Measurements from ENCODE around the gene CDC42BPA. TPM values are rescaled to one million over a fixed set of nuclear protein-coding genes. Genes with fewer than 3 reads are reported as not detected.
"Not testable (repeated sequence)": the region's sequence is repeated elsewhere in the genome, so short reads cannot be mapped to it uniquely, and the experiment has no call there.

CDC42BPA gene
- total and polyA plus RNA-seq, 4 experiments from 2014 or later, result 0.49 to 0.72 TPM; not detected in 2

GRCh38 chr1:227010645-227011044 is 307.6 kb downstream of the CDC42BPA start:
- POLR2A ChIA-PET (ENCODE audit: partially characterized antibody), result no interaction called here
- peaks cover 4 to 5% of the 10 kb centered on the region in 2 donors for H3K27me3 Mint-ChIP-seq
- Histone ChIP-seq H3K27me3 (ENCODE audit: insufficient read depth, low read length) (no peaks in the 10 kb centered on the region), H3K27ac (ENCODE audit: low read depth, low read length) (no peak overlapping the region), H3K4me1 (ENCODE audit: insufficient read depth, low read length) (no peaks in the 10 kb centered on the region), H3K4me3 (ENCODE audit: low read length in 2 of 2) (no peak overlapping the region), H3K9me3 (ENCODE audit: control insufficient read depth in 1 of 2, low read length in 2 of 2) (no peaks in the 10 kb centered on the region), H3K36me3 (ENCODE audit: insufficient read depth, low read length) (no peaks in the 10 kb centered on the region)
- no peaks in the 10 kb centered on the region for H3K36me3 Mint-ChIP-seq
- H3K27ac Mint-ChIP-seq, result peak overlapping the region in 1 of 7 donors; percentile 0
- intact Hi-C loops (cut with micrococcal nuclease), result no loop called here
- H3K4me3 Mint-ChIP-seq, result no peak overlapping the region
- DNase-seq, result no peak
- CTCF ChIA-PET (ENCODE audit: partially characterized antibody), result no interaction called here
- H3K4me1 Mint-ChIP-seq, result no peaks in the 10 kb centered on the region
- H3K9me3 Mint-ChIP-seq, result peaks cover 0 to 2% (median 0%) of the 10 kb centered on the region in 8 donors

- POLR2A ChIA-PET (ENCODE audit: partially characterized antibody), result no interaction called here
- no peak overlapping the region for H3K27ac ChIP-seq (ENCODE audit: low read depth, low read length)
- no peaks in the 10 kb centered on the region for H3K9me3 ChIP-seq (ENCODE audit: control insufficient read depth in 1 of 2, low read length in 2 of 2)
- Mint-ChIP-seq H3K9me3 (peaks cover 0 to 2% (median 0%) of the 10 kb centered on the region in 8 donors), H3K36me3 (no peaks in the 10 kb centered on the region), H3K27me3 (peaks cover 2 to 5% of the 10 kb centered on the region in 2 donors), H3K4me1 (no peaks in the 10 kb centered on the region), H3K27ac (no peak overlapping the region), H3K4me3 (no peak overlapping the region)
- CTCF ChIA-PET (ENCODE audit: partially characterized antibody), result no interaction called here
- no peaks in the 10 kb centered on the region for H3K36me3 ChIP-seq (ENCODE audit: insufficient read depth, low read length)
- H3K4me1 ChIP-seq (ENCODE audit: insufficient read depth, low read length), result no peaks in the 10 kb centered on the region
- H3K4me3 ChIP-seq (ENCODE audit: low read length in 2 of 2), result no peak overlapping the region
- DNase-seq, result no peak
- intact Hi-C loops (cut with micrococcal nuclease), result no loop called here
- no peaks in the 10 kb centered on the region for H3K27me3 ChIP-seq (ENCODE audit: insufficient read depth, low read length)
Measured at GRCh38 chr1:227009937-227010336, 308.4 kb downstream of the CDC42BPA start.

GRCh38 chr1:227006226-227006796 is 312.0 kb downstream of the CDC42BPA start:
- intact Hi-C loops (cut with micrococcal nuclease), result no loop called here

GRCh38 chr1:227004796-227005195 is 313.5 kb downstream of the CDC42BPA start:
- Mint-ChIP-seq H3K4me3 (no peak overlapping the region), H3K4me1 (no peaks in the 10 kb centered on the region), H3K9me3 (no peaks in the 10 kb centered on the region), H3K36me3 (no peaks in the 10 kb centered on the region), H3K27me3 (peaks cover 2% of the 10 kb centered on the region in 2 donors), H3K27ac (no peak overlapping the region)
- no peaks in the 10 kb centered on the region for H3K9me3 ChIP-seq (ENCODE audit: control insufficient read depth in 1 of 2, low read length in 2 of 2)
- ChIA-PET POLR2A (ENCODE audit: partially characterized antibody) (no interaction called here), CTCF (ENCODE audit: partially characterized antibody) (no interaction called here)
- no peak for DNase-seq
- no peaks in the 10 kb centered on the region for H3K36me3 ChIP-seq (ENCODE audit: insufficient read depth, low read length)
- H3K27me3 ChIP-seq (ENCODE audit: insufficient read depth, low read length), result no peaks in the 10 kb centered on the region
- no peak overlapping the region for H3K4me3 ChIP-seq (ENCODE audit: low read length in 2 of 2)
- intact Hi-C loops (cut with micrococcal nuclease), result no loop called here
- no peak overlapping the region for H3K27ac ChIP-seq (ENCODE audit: low read depth, low read length)
- no peaks in the 10 kb centered on the region for H3K4me1 ChIP-seq (ENCODE audit: insufficient read depth, low read length)

More at GRCh38 chr1:227006226-227006796, 312.0 kb downstream of the CDC42BPA start:
- Mint-ChIP-seq H3K36me3 (no peaks in the 10 kb centered on the region), H3K9me3 (peaks cover 0 to 2% (median 0%) of the 10 kb centered on the region in 8 donors), H3K4me1 (no peaks in the 10 kb centered on the region), H3K4me3 (no peak overlapping the region), H3K27ac (no peak overlapping the region), H3K27me3 (peaks cover 2 to 5% of the 10 kb centered on the region in 2 donors)
- no peaks in the 10 kb centered on the region for H3K4me1 ChIP-seq (ENCODE audit: insufficient read depth, low read length)
- no peaks in the 10 kb centered on the region for H3K27me3 ChIP-seq (ENCODE audit: insufficient read depth, low read length)
- H3K27ac ChIP-seq (ENCODE audit: low read depth, low read length), result no peak overlapping the region
- H3K4me3 ChIP-seq (ENCODE audit: low read length in 2 of 2), result no peak overlapping the region
- H3K36me3 ChIP-seq (ENCODE audit: insufficient read depth, low read length), result no peaks in the 10 kb centered on the region
- H3K9me3 ChIP-seq (ENCODE audit: control insufficient read depth in 1 of 2, low read length in 2 of 2), result no peaks in the 10 kb centered on the region
- DNase-seq, result no peak
- ChIA-PET CTCF (ENCODE audit: partially characterized antibody) (no interaction called here), POLR2A (ENCODE audit: partially characterized antibody) (no interaction called here)

GRCh38 chr1:227003165-227003564 is 315.1 kb downstream of the CDC42BPA start:
- ChIA-PET CTCF (ENCODE audit: partially characterized antibody) (no interaction called here), POLR2A (ENCODE audit: partially characterized antibody) (no interaction called here)
- Mint-ChIP-seq H3K9me3 (peaks cover 0 to 3% (median 0%) of the 10 kb centered on the region in 8 donors), H3K4me1 (no peaks in the 10 kb centered on the region), H3K4me3 (no peak overlapping the region), H3K27me3 (peaks cover 2% of the 10 kb centered on the region in 2 donors), H3K36me3 (no peaks in the 10 kb centered on the region), H3K27ac (no peak overlapping the region)
- no peak for DNase-seq
- Histone ChIP-seq H3K27me3 (ENCODE audit: insufficient read depth, low read length) (no peaks in the 10 kb centered on the region), H3K4me1 (ENCODE audit: insufficient read depth, low read length) (no peaks in the 10 kb centered on the region), H3K27ac (ENCODE audit: low read depth, low read length) (no peak overlapping the region), H3K36me3 (ENCODE audit: insufficient read depth, low read length) (no peaks in the 10 kb centered on the region), H3K9me3 (ENCODE audit: control insufficient read depth in 1 of 2, low read length in 2 of 2) (no peaks in the 10 kb centered on the region), H3K4me3 (ENCODE audit: low read length in 2 of 2) (no peak overlapping the region)
- intact Hi-C loops (cut with micrococcal nuclease), result no loop called here

- Mint-ChIP-seq H3K36me3 (no peaks in the 10 kb centered on the region), H3K4me3 (no peak overlapping the region), H3K4me1 (no peaks in the 10 kb centered on the region), H3K9me3 (peaks cover 0 to 6% (median under 1%) of the 10 kb centered on the region in 8 donors), H3K27me3 (peaks cover 2% of the 10 kb centered on the region in 2 donors), H3K27ac (no peak overlapping the region)
- no peak overlapping the region for H3K4me3 ChIP-seq (ENCODE audit: low read length in 2 of 2)
- H3K36me3 ChIP-seq (ENCODE audit: insufficient read depth, low read length), result no peaks in the 10 kb centered on the region
- H3K4me1 ChIP-seq (ENCODE audit: insufficient read depth, low read length), result no peaks in the 10 kb centered on the region
- intact Hi-C loops (cut with micrococcal nuclease), result no loop called here
- ChIA-PET CTCF (ENCODE audit: partially characterized antibody) (no interaction called here), POLR2A (ENCODE audit: partially characterized antibody) (no interaction called here)
- H3K27ac ChIP-seq (ENCODE audit: low read depth, low read length), result no peak overlapping the region
- no peaks in the 10 kb centered on the region for H3K27me3 ChIP-seq (ENCODE audit: insufficient read depth, low read length)
- no peaks in the 10 kb centered on the region for H3K9me3 ChIP-seq (ENCODE audit: control insufficient read depth in 1 of 2, low read length in 2 of 2)
- no peak for DNase-seq
Measured at GRCh38 chr1:227002531-227003049, 315.7 kb downstream of the CDC42BPA start.

GRCh38 chr1:226999579-226999978 is 318.7 kb downstream of the CDC42BPA start:
- DNase-seq; H3K9me3 Mint-ChIP-seq; H3K27me3 ChIP-seq (ENCODE audit: insufficient read depth, low read length); H3K27ac ChIP-seq (ENCODE audit: low read depth, low read length); H3K27me3 Mint-ChIP-seq; H3K4me3 Mint-ChIP-seq; H3K36me3 Mint-ChIP-seq; intact Hi-C loops (cut with micrococcal nuclease); CTCF ChIA-PET (ENCODE audit: partially characterized antibody); H3K4me1 ChIP-seq (ENCODE audit: insufficient read depth, low read length); POLR2A ChIA-PET (ENCODE audit: partially characterized antibody); H3K4me1 Mint-ChIP-seq; H3K27ac Mint-ChIP-seq; H3K9me3 ChIP-seq (ENCODE audit: control insufficient read depth in 1 of 2, low read length in 2 of 2); H3K4me3 ChIP-seq (ENCODE audit: low read length in 2 of 2); H3K36me3 ChIP-seq (ENCODE audit: insufficient read depth, low read length): not testable (repeated sequence)

All from CD4-positive, alpha-beta memory T cell (primary cell).